Measurements from ENCODE around the gene HIC1. TPM values are rescaled to one million over a fixed set of nuclear protein-coding genes. Genes with fewer than 3 reads are reported as not detected.
A peak's percentile ranks its signal among the peaks of the same experiment; 100 is the strongest.

Gene HIC1
- total and polyA plus RNA-seq, 2 of the 4 experiments (the other 2 are of a cell fraction), result 10.4 to 23.0 TPM

DNA sequence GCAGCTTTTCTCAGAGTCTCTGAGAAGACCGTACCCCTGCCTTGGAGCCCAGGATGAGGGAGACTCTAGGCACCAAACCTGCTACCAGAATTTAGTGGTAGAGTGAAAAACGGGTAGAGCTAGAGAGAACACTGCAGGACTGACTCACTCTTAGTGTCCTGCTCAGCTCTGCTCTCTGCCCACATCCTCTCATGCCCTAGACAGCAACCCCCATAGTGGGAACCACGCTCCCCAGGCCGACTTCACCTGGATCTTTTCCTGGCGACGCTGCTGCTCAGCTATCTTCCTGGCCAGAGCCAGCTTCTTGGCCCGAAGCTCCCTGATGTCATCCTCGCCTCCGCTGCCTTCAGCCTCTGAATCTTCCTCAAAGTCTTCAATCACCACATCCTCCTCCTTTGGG is 26.7 kb downstream of the HIC1 start:
- H2BK5ac ChIP-seq (ENCODE audit: low read depth, low read length, poor library complexity, severe bottlenecking), result peak overlapping the region; percentile 80
- POLR2A ChIA-PET (ENCODE audit: unreplicated experiment), result no interaction called here
- H3K9ac ChIP-seq (ENCODE audit: low read depth, low read length), result peak overlapping the region; percentile 8; the same call in 1 of the 2 replicates
- no peak overlapping the region for H3K18ac ChIP-seq (ENCODE audit: low read depth, low read length)
- no peak overlapping the region for H3K27ac ChIP-seq (ENCODE audit: insufficient read depth, low read length)
- peaks cover 0 to 69% of the 10 kb centered on the region in 2 experiments; a peak in 2 of 4 replicates for H3K79me1 ChIP-seq (ENCODE audit: low read depth in 1 of 2, low read length in 2 of 2)
- peak overlapping the region; percentile 71; the same call in 1 of the 3 replicates for H2BK15ac ChIP-seq (ENCODE audit: low read depth, low read length)
- H3K56ac ChIP-seq (ENCODE audit: extremely low read depth, insufficient read depth, low read length), result no peak overlapping the region
- peak overlapping the region; percentile 75 for H2AK9ac ChIP-seq (replicated peaks; ENCODE audit: low read depth, low read length, poor library complexity)
- no peaks in the 10 kb centered on the region for H4K20me1 ChIP-seq (ENCODE audit: insufficient read depth, low read length)
- H4K91ac ChIP-seq (ENCODE audit: insufficient read depth, low read depth, low read length), result peak overlapping the region; percentile 65; the same call in 1 of the 2 replicates
- H3K9me1 ChIP-seq (ENCODE audit: insufficient read depth, low read length), result peaks cover 42% of the 10 kb centered on the region
- no TSS peak for BruUV-seq (replicated peaks)
- dilution Hi-C loops (cut with HindIII; ENCODE audit: low sequenced_read_pairs, unreplicated experiment), result no loop called here
- DNase-seq (peak; percentile 53), ATAC-seq (ENCODE audit: low read depth) (no peak)
- H2BK120ac ChIP-seq (ENCODE audit: low read depth, low read length), result peak overlapping the region; percentile 72; the same call in 1 of the 2 replicates
- H3K36me3 ChIP-seq (ENCODE audit: control insufficient read depth, insufficient read depth, low read length), result peaks cover 34% of the 10 kb centered on the region
- H4K8ac ChIP-seq (ENCODE audit: low read depth in 2 of 2, low read length in 2 of 2), result peak overlapping the region in 1 of 2 experiments; percentile 59; a peak in 2 of 4 replicates
- no peak overlapping the region for H4K5ac ChIP-seq (ENCODE audit: low read depth, low read length)
- H3K27me3 ChIP-seq (ENCODE audit: control insufficient read depth, insufficient read depth, low read length), result no peaks in the 10 kb centered on the region
- in situ Hi-C loops (cut with MboI; ENCODE audit: low sequenced_read_pairs), result no loop called here
- no peak for TF ChIP-seq NFE2L2 (IDR thresholded peaks at IDR 0.05; ENCODE audit: low read depth, low read length)
- TF ChIP-seq RAD21 (IDR thresholded peaks at IDR 0.05; ENCODE audit: low read length), result no peak
- no peak for TF ChIP-seq SMC3 (IDR thresholded peaks at IDR 0.05; ENCODE audit: low read depth, low read length)
- TF ChIP-seq, protein P1, sequence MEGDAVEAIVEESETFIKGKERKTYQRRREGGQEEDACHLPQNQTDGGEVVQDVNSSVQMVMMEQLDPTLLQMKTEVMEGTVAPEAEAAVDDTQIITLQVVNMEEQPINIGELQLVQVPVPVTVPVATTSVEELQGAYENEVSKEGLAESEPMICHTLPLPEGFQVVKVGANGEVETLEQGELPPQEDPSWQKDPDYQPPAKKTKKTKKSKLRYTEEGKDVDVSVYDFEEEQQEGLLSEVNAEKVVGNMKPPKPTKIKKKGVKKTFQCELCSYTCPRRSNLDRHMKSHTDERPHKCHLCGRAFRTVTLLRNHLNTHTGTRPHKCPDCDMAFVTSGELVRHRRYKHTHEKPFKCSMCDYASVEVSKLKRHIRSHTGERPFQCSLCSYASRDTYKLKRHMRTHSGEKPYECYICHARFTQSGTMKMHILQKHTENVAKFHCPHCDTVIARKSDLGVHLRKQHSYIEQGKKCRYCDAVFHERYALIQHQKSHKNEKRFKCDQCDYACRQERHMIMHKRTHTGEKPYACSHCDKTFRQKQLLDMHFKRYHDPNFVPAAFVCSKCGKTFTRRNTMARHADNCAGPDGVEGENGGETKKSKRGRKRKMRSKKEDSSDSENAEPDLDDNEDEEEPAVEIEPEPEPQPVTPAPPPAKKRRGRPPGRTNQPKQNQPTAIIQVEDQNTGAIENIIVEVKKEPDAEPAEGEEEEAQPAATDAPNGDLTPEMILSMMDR (conservative IDR thresholded peaks at IDR 0.05; ENCODE audit: low read depth, low read length), result no peak
- TF ChIP-seq, protein P2, sequence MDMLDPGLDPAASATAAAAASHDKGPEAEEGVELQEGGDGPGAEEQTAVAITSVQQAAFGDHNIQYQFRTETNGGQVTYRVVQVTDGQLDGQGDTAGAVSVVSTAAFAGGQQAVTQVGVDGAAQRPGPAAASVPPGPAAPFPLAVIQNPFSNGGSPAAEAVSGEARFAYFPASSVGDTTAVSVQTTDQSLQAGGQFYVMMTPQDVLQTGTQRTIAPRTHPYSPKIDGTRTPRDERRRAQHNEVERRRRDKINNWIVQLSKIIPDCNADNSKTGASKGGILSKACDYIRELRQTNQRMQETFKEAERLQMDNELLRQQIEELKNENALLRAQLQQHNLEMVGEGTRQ (IDR thresholded peaks at IDR 0.05; ENCODE audit: low read depth, low read length), result no peak
- CTCF ChIA-PET, result no interaction called here
- H2AFZ ChIP-seq (replicated peaks; ENCODE audit: low read length, poor library complexity), result peak overlapping the region; percentile 60
- H3K4me2 ChIP-seq (ENCODE audit: low read depth, low read length), result no peak overlapping the region
- peak overlapping the region; percentile 94; the same call in 1 of the 2 replicates for H2AK5ac ChIP-seq (ENCODE audit: low read depth, low read length)
- 92% methylated on average over 5 of the region's 9 CpGs; no CpG with 5 or more reads in 1 of the 2 experiments for WGBS, 2 experiments (ENCODE audit: extremely low coverage in 2 of 2, insufficient read length in 1 of 2)
- H3K9me3 ChIP-seq (ENCODE audit: control insufficient read depth, insufficient read depth, low read length), result no peaks in the 10 kb centered on the region
- peak overlapping the region; percentile 74; the same call in 1 of the 2 replicates for H3K4ac ChIP-seq (ENCODE audit: low read depth, low read length)
- peak overlapping the region; percentile 92 for H3K14ac ChIP-seq (replicated peaks; ENCODE audit: low read depth, low read length)
- peak overlapping the region; percentile 61; the same call in 1 of the 2 replicates for H2BK20ac ChIP-seq (ENCODE audit: low read depth, low read length)
- peak overlapping the region; percentile 86 for H3K23ac ChIP-seq (ENCODE audit: low read depth, low read length)
- H3K4me3 ChIP-seq (ENCODE audit: insufficient read depth, low read depth, low read length), result no peak overlapping the region
- intact Hi-C loops (cut with micrococcal nuclease), result no loop called here
- H3K4me1 ChIP-seq (ENCODE audit: control insufficient read depth, insufficient read depth, low read length), result peaks cover 35% of the 10 kb centered on the region
